Measurements from ENCODE around the gene CROCC. TPM values are rescaled to one million over a fixed set of nuclear protein-coding genes. Genes with fewer than 3 reads are reported as not detected.

Gene CROCC
- total RNA-seq, 4 donors from 2014 or later, result 15.2 to 33.1 (median 22.1) TPM

- no peaks in the 10 kb centered on the region for H3K27me3 ChIP-seq
- peak within 1 kb of the TSS in 1 of 3 donors; percentile 59 for H3K27ac ChIP-seq
- peak within 1 kb of the TSS; percentile 51 to 64 (median 64) for H3K4me3 ChIP-seq (replicated peaks in 1 of 3)
- WGBS, 2 donors, result 4 to 7% methylated on average over 7 to 16 of the region's 94 CpGs
- DNase-seq, result peak; percentile 87 to 88
- TF ChIP-seq POLR2A (IDR thresholded peaks at IDR 0.05), result peak in 1 of 2 donors; percentile 72
- TF ChIP-seq CTCF (IDR thresholded peaks at IDR 0.05), result no peak
- no peaks in the 10 kb centered on the region for H3K9me3 ChIP-seq
- no peaks in the 10 kb centered on the region for H3K36me3 ChIP-seq
- intact Hi-C loops (cut with DNase I), result no loop called here
- H3K4me1 ChIP-seq, result peaks cover 10 to 21% of the 10 kb centered on the region in 2 donors
These were observed 89.9 kb downstream of the CROCC start, which contains the start of gene ATP13A2 for GRCh38 chr1:17011439-17012307. Gene ATP13A2 (minus strand): TSS chr1:17011928. CDS start chr1:17011738, 190 bp downstream.

GRCh38 chr1:17012775-17013490 is 91.2 kb downstream of the CROCC start:
- TF ChIP-seq CTCF (IDR thresholded peaks at IDR 0.05), result no peak
- no peak for TF ChIP-seq POLR2A (IDR thresholded peaks at IDR 0.05)
- Histone ChIP-seq H3K9me3 (no peaks in the 10 kb centered on the region), H3K27ac (no peak overlapping the region), H3K4me1 (peaks cover 10 to 21% of the 10 kb centered on the region in 2 donors), H3K36me3 (no peaks in the 10 kb centered on the region), H3K4me3 (replicated peaks in 1 of 3) (no peak overlapping the region), H3K27me3 (no peaks in the 10 kb centered on the region)
- intact Hi-C loops (cut with DNase I), result no loop called here
- no peak for DNase-seq
- 80 to 81% methylated on average over 8 to 9 of the region's 9 CpGs for WGBS, 2 donors

GRCh38 chr1:17013491-17014320 is 92.0 kb downstream of the CROCC start:
- peaks cover 4 to 7% of the 10 kb centered on the region in 2 donors for H3K36me3 ChIP-seq
- 77 to 82% methylated on average over 11 to 13 of the region's 13 CpGs for WGBS, 2 donors
- peaks cover 10 to 21% of the 10 kb centered on the region in 2 donors for H3K4me1 ChIP-seq
- H3K27ac ChIP-seq, result no peak overlapping the region
- H3K4me3 ChIP-seq (replicated peaks in 1 of 3), result no peak overlapping the region
- no peaks in the 10 kb centered on the region for H3K9me3 ChIP-seq
- H3K27me3 ChIP-seq, result no peaks in the 10 kb centered on the region
- no peak for DNase-seq
- intact Hi-C loops (cut with DNase I), result no loop called here
- no peak for TF ChIP-seq POLR2A (IDR thresholded peaks at IDR 0.05)
- no peak for TF ChIP-seq CTCF (IDR thresholded peaks at IDR 0.05)

DNA sequence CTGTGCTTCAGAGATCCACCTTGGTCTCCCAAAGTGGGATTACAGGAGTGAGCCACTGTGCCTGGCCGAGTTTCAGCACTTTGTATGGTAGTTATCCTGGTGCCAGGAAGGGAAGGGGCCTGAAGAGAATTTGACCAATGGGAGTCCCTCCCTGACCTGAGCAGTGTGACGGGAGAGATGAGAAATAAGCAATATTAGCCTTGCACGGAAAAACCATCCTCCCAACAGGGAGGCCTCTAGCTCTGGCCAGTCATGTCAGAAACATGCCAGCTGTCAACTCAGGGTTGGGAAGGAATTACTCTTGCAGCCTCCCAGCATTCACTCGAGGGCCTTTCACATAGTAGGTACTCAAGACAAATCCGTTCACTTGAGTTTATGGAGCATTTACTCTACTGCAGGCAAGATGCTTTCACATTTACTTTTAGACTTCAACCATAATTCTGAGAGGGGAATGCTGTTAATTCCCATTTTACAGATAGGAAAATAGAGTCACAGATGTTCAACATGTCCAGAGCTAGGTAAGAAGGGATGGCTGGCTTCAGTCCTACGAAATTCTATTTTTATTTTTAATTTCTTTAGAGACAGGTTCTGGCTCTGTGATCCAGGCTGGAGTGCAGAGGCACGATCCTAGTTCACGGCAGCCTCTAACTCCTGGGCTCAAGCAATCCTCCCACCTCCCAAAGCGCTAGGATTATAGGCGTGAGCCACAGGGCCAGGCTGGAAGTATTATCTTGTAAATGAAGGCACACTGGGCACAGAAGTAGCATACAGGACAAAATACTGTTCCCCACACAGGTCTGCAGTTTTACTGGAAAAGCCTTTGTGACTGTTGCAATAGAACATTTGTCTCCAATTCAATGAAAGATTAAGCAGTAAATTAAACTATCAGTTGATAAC is 93.2 kb downstream of the CROCC start:
- TF ChIP-seq POLR2A (IDR thresholded peaks at IDR 0.05) (no peak), CTCF (IDR thresholded peaks at IDR 0.05) (no peak)
- DNase-seq, result no peak
- Histone ChIP-seq H3K27me3 (no peaks in the 10 kb centered on the region), H3K4me3 (replicated peaks in 1 of 3) (no peak overlapping the region), H3K36me3 (peaks cover 11 to 15% of the 10 kb centered on the region in 2 donors), H3K4me1 (peaks cover 10 to 19% of the 10 kb centered on the region in 2 donors), H3K27ac (no peak overlapping the region), H3K9me3 (no peaks in the 10 kb centered on the region)
- WGBS, 2 donors, result 68 to 73% methylated on average over 10 of the region's 10 CpGs
- intact Hi-C loops (cut with DNase I), result no loop called here

All from thyroid gland (tissue), 4 donors.